Effector memory CD8-positive, alpha-beta T cell (primary cell): ENCODE data around the gene ADARB1.

Experiments
- ATAC-seq: fragments of 150-1000 bp; cut with Tn5 transposase; replicated peaks from 2 replicates; pipeline ENCODE4 v1.10.0; 2021; ENCODE audit warnings: mild to moderate bottlenecking, moderate library complexity
- DNase-seq, 3 experiments: peaks; one replicate each; pipeline ENCODE4 v3.0.0; 2021
- H3K27ac Mint-ChIP-seq, 2 donors: one replicate each; pipeline ENCODE4 v1.8.0; 2022; ENCODE audit warnings: mild to moderate bottlenecking in 2 of 2, mixed read lengths in 2 of 2, moderate library complexity in 2 of 2
- H3K27me3 Mint-ChIP-seq, 2 donors: one replicate each; pipeline ENCODE4 v1.8.0; 2022; ENCODE audit warnings: mixed read lengths in 2 of 2
- H3K36me3 Mint-ChIP-seq: one replicate; pipeline ENCODE4 v1.8.0; 2022; ENCODE audit warnings: mild to moderate bottlenecking, moderate library complexity, mixed read lengths; ENCODE audit not compliant: insufficient read depth
- H3K4me1 Mint-ChIP-seq, 2 donors: one replicate each; pipeline ENCODE4 v1.8.0; 2022; ENCODE audit warnings: low read depth in 2 of 2, mixed read lengths in 2 of 2
- H3K4me3 Mint-ChIP-seq, 2 donors: one replicate each; pipeline ENCODE4 v1.8.0; 2022; ENCODE audit warnings: mild to moderate bottlenecking in 2 of 2, mixed read lengths in 2 of 2, moderate library complexity in 2 of 2
- H3K9me3 Mint-ChIP-seq, 2 donors: one replicate each; pipeline ENCODE4 v1.8.0; 2022; ENCODE audit warnings: mixed read lengths in 2 of 2

ADARB1 gene

GRCh38 chr21:45032977-45033710, 41.2 kb upstream of the ADARB1 start:
- H3K27me3 Mint-ChIP-seq: peaks cover 28 to 67% of the 10 kb centered on the region in 2 donors
- H3K36me3 Mint-ChIP-seq: no peaks in the 10 kb centered on the region
- DNase-seq (no peak), ATAC-seq (no peak)
- no peak overlapping the region for H3K27ac Mint-ChIP-seq
- H3K4me1 Mint-ChIP-seq: peaks cover 0 to 4% of the 10 kb centered on the region in 2 donors
- H3K4me3 Mint-ChIP-seq: no peak overlapping the region
- no peaks in the 10 kb centered on the region for H3K9me3 Mint-ChIP-seq

GRCh38 chr21:45033791-45034555, 40.4 kb upstream of the ADARB1 start:
- Mint-ChIP-seq H3K4me3 (no peak overlapping the region), H3K27ac (no peak overlapping the region), H3K9me3 (no peaks in the 10 kb centered on the region), H3K27me3 (peaks cover 28 to 67% of the 10 kb centered on the region in 2 donors), H3K4me1 (peaks cover 0 to 4% of the 10 kb centered on the region in 2 donors), H3K36me3 (no peaks in the 10 kb centered on the region)
- DNase-seq (no peak), ATAC-seq (no peak)

- Mint-ChIP-seq H3K27ac (no peak overlapping the region), H3K9me3 (no peaks in the 10 kb centered on the region), H3K27me3 (peaks cover 28 to 67% of the 10 kb centered on the region in 2 donors), H3K36me3 (no peaks in the 10 kb centered on the region), H3K4me3 (no peak overlapping the region), H3K4me1 (peaks cover 0 to 4% of the 10 kb centered on the region in 2 donors)
- ATAC-seq (no peak), DNase-seq (no peak)
These were observed 39.6 kb upstream of the ADARB1 start for GRCh38 chr21:45034556-45035476.

GRCh38 chr21:45035477-45035848, 38.9 kb upstream of the ADARB1 start:
- Mint-ChIP-seq H3K36me3 (no peaks in the 10 kb centered on the region), H3K4me3 (no peak overlapping the region), H3K27me3 (peaks cover 28 to 62% of the 10 kb centered on the region in 2 donors), H3K9me3 (no peaks in the 10 kb centered on the region), H3K4me1 (peaks cover 0 to 4% of the 10 kb centered on the region in 2 donors), H3K27ac (no peak overlapping the region)
- DNase-seq (no peak), ATAC-seq (no peak)

GRCh38 chr21:45036630-45037029, 37.8 kb upstream of the ADARB1 start:
- DNase-seq (no peak), ATAC-seq (no peak)
- H3K4me1 Mint-ChIP-seq: no peaks in the 10 kb centered on the region
- peaks cover 18 to 50% of the 10 kb centered on the region in 2 donors for H3K27me3 Mint-ChIP-seq
- no peak overlapping the region for H3K4me3 Mint-ChIP-seq
- H3K9me3 Mint-ChIP-seq: no peaks in the 10 kb centered on the region
- no peak overlapping the region for H3K27ac Mint-ChIP-seq
- H3K36me3 Mint-ChIP-seq: no peaks in the 10 kb centered on the region

- H3K9me3 Mint-ChIP-seq: no peaks in the 10 kb centered on the region
- H3K27me3 Mint-ChIP-seq: peaks cover 20 to 47% of the 10 kb centered on the region in 2 donors
- DNase-seq (no peak), ATAC-seq (no peak)
- no peaks in the 10 kb centered on the region for H3K4me1 Mint-ChIP-seq
- H3K4me3 Mint-ChIP-seq: no peak overlapping the region
- no peak overlapping the region for H3K27ac Mint-ChIP-seq
- no peaks in the 10 kb centered on the region for H3K36me3 Mint-ChIP-seq
These were observed 36.4 kb upstream of the ADARB1 start for GRCh38 chr21:45037986-45038385.

- Mint-ChIP-seq H3K9me3 (no peaks in the 10 kb centered on the region), H3K36me3 (no peaks in the 10 kb centered on the region), H3K27me3 (peaks cover 13 to 40% of the 10 kb centered on the region in 2 donors), H3K27ac (peak overlapping the region in 1 of 2 donors; percentile 15), H3K4me1 (no peaks in the 10 kb centered on the region), H3K4me3 (no peak overlapping the region)
- no peak for ATAC-seq
- no peak for DNase-seq
These were observed 34.8 kb upstream of the ADARB1 start for GRCh38 chr21:45039317-45040156.

- DNase-seq (no peak), ATAC-seq (no peak)
- Mint-ChIP-seq H3K9me3 (no peaks in the 10 kb centered on the region), H3K4me3 (no peak overlapping the region), H3K27me3 (peaks cover 16 to 40% of the 10 kb centered on the region in 2 donors), H3K36me3 (no peaks in the 10 kb centered on the region), H3K27ac (no peak overlapping the region), H3K4me1 (no peaks in the 10 kb centered on the region)
These were observed 34.1 kb upstream of the ADARB1 start for GRCh38 chr21:45040157-45040711.

- no peaks in the 10 kb centered on the region for H3K9me3 Mint-ChIP-seq
- ATAC-seq: no peak
- no peaks in the 10 kb centered on the region for H3K4me1 Mint-ChIP-seq
- H3K36me3 Mint-ChIP-seq: no peaks in the 10 kb centered on the region
- no peak for DNase-seq
- no peak overlapping the region for H3K4me3 Mint-ChIP-seq
- H3K27me3 Mint-ChIP-seq: peaks cover 19 to 40% of the 10 kb centered on the region in 2 donors
- no peak overlapping the region for H3K27ac Mint-ChIP-seq
These were observed 33.6 kb upstream of the ADARB1 start for GRCh38 chr21:45040739-45041138.

- H3K36me3 Mint-ChIP-seq: no peaks in the 10 kb centered on the region
- no peak overlapping the region for H3K27ac Mint-ChIP-seq
- DNase-seq (no peak), ATAC-seq (no peak)
- H3K4me1 Mint-ChIP-seq: no peaks in the 10 kb centered on the region
- H3K27me3 Mint-ChIP-seq: peaks cover 20 to 36% of the 10 kb centered on the region in 2 donors
- H3K9me3 Mint-ChIP-seq: no peaks in the 10 kb centered on the region
- no peak overlapping the region for H3K4me3 Mint-ChIP-seq
These were observed 33.0 kb upstream of the ADARB1 start for GRCh38 chr21:45041351-45041805.

GRCh38 chr21:45041984-45042663, 32.3 kb upstream of the ADARB1 start:
- H3K27ac Mint-ChIP-seq: no peak overlapping the region
- ATAC-seq (no peak), DNase-seq (no peak)
- H3K27me3 Mint-ChIP-seq: peaks cover 22 to 35% of the 10 kb centered on the region in 2 donors
- peaks cover 0 to 2% of the 10 kb centered on the region in 2 donors for H3K9me3 Mint-ChIP-seq
- no peaks in the 10 kb centered on the region for H3K36me3 Mint-ChIP-seq
- H3K4me3 Mint-ChIP-seq: no peak overlapping the region
- no peaks in the 10 kb centered on the region for H3K4me1 Mint-ChIP-seq

- no peak overlapping the region for H3K4me3 Mint-ChIP-seq
- no peaks in the 10 kb centered on the region for H3K4me1 Mint-ChIP-seq
- peaks cover 0 to 4% of the 10 kb centered on the region in 2 donors for H3K9me3 Mint-ChIP-seq
- ATAC-seq (no peak), DNase-seq (no peak)
- H3K27ac Mint-ChIP-seq: no peak overlapping the region
- H3K36me3 Mint-ChIP-seq: no peaks in the 10 kb centered on the region
- H3K27me3 Mint-ChIP-seq: peaks cover 27 to 38% of the 10 kb centered on the region in 2 donors
These were observed 31.7 kb upstream of the ADARB1 start for GRCh38 chr21:45042664-45043161.
